Measurements from ENCODE around the gene SLIT3.

The SLIT3 gene

GRCh38 chr5:169178754-169179153 is 122.2 kb downstream of the SLIT3 start:
- DNase-seq (ENCODE audit: low read depth) = no peak
- no peak overlapping the region for H3K4me3 ChIP-seq (ENCODE audit: control insufficient read depth, low read depth, low read length)
- no peak for TF ChIP-seq CTCF (conservative IDR thresholded peaks at IDR 0.05; ENCODE audit: control insufficient read depth, insufficient read depth, low read depth, low read length)

GRCh38 chr5:169178274-169178673 is 122.7 kb downstream of the SLIT3 start:
- TF ChIP-seq CTCF (conservative IDR thresholded peaks at IDR 0.05; ENCODE audit: control insufficient read depth, insufficient read depth, low read depth, low read length) = no peak
- DNase-seq (ENCODE audit: low read depth) = no peak

GRCh38 chr5:169176709-169177694 is 123.9 kb downstream of the SLIT3 start:
- H3K4me3 ChIP-seq (ENCODE audit: control insufficient read depth, low read depth, low read length) = no peak overlapping the region
- DNase-seq (ENCODE audit: low read depth) = no peak
- no peak for TF ChIP-seq CTCF (conservative IDR thresholded peaks at IDR 0.05; ENCODE audit: control insufficient read depth, insufficient read depth, low read depth, low read length)

More at GRCh38 chr5:169178274-169178673, 122.7 kb downstream of the SLIT3 start:
- H3K4me3 ChIP-seq (ENCODE audit: control insufficient read depth, low read depth, low read length) = no peak overlapping the region

GRCh38 chr5:169175733-169176132 is 125.2 kb downstream of the SLIT3 start:
- no peak for DNase-seq (ENCODE audit: low read depth)
- no peak for TF ChIP-seq CTCF (conservative IDR thresholded peaks at IDR 0.05; ENCODE audit: control insufficient read depth, insufficient read depth, low read depth, low read length)
- no peak overlapping the region for H3K4me3 ChIP-seq (ENCODE audit: control insufficient read depth, low read depth, low read length)

GRCh38 chr5:169174923-169175322 is 126.0 kb downstream of the SLIT3 start:
- no peak for TF ChIP-seq CTCF (conservative IDR thresholded peaks at IDR 0.05; ENCODE audit: control insufficient read depth, insufficient read depth, low read depth, low read length)
- no peak overlapping the region for H3K4me3 ChIP-seq (ENCODE audit: control insufficient read depth, low read depth, low read length)
- no peak for DNase-seq (ENCODE audit: low read depth)

- no peak for DNase-seq (ENCODE audit: low read depth)
- no peak overlapping the region for H3K4me3 ChIP-seq (ENCODE audit: control insufficient read depth, low read depth, low read length)
- no peak for TF ChIP-seq CTCF (conservative IDR thresholded peaks at IDR 0.05; ENCODE audit: control insufficient read depth, insufficient read depth, low read depth, low read length)
Measured at GRCh38 chr5:169173372-169173771, 127.6 kb downstream of the SLIT3 start.
